Lung microvascular endothelial cell (primary cell): ENCODE data around the gene SPAG8. TPM values are rescaled to one million over a fixed set of nuclear protein-coding genes. Genes with fewer than 3 reads are reported as not detected.

ENCODE experiments used
- DNase-seq, 2 donors: peaks; one replicate each; pipeline versions ENCODE4 v3.0.0 to v3.0.0-alpha.2; 2010; ENCODE audit warnings: low read depth in 2 of 2
- total RNA-seq: library from RNA; depleted of rRNA; stranded (reverse); fragments of >200 nt; gene quantifications from 2 replicates; pipeline ENCODE4 v1.2.1, GENCODE V29; 2014

Gene SPAG8
- total RNA-seq: not detected in 2 replicates

GRCh38 chr9:35812025-35812602, at the start of gene SPAG8:
SPAG8 (minus strand) TSS chr9:35812262; CDS start chr9:35812147, 115 bp downstream.
- DNase-seq: peak; percentile 17 to 96

GRCh38 chr9:35861161-35861897, 49.3 kb upstream of the SPAG8 start:
- DNase-seq: no peak

GRCh38 chr9:35859990-35860339, 47.9 kb upstream of the SPAG8 start:
- no peak for DNase-seq

- DNase-seq: peak in 1 of 2 donors; percentile 31
Observed at GRCh38 chr9:35859310-35859989, 47.4 kb upstream of the SPAG8 start.

- DNase-seq: no peak
Observed at GRCh38 chr9:35858458-35858857, 46.4 kb upstream of the SPAG8 start.

GRCh38 chr9:35856882-35857281, 44.8 kb upstream of the SPAG8 start:
- DNase-seq: no peak

GRCh38 chr9:35856206-35856605, 44.1 kb upstream of the SPAG8 start:
- DNase-seq: no peak

- DNase-seq: no peak
Observed at GRCh38 chr9:35854091-35854762, 42.2 kb upstream of the SPAG8 start.

- DNase-seq: no peak
Observed at GRCh38 chr9:35852876-35853865, 41.1 kb upstream of the SPAG8 start.

- DNase-seq: no peak
Observed at GRCh38 chr9:35852267-35852815, 40.3 kb upstream of the SPAG8 start.

- peak in 1 of 2 donors; percentile 73 for DNase-seq
Observed at GRCh38 chr9:35847792-35848572, 35.9 kb upstream of the SPAG8 start.

GRCh38 chr9:35845824-35846771, 34.0 kb upstream of the SPAG8 start:
- DNase-seq: no peak

GRCh38 chr9:35844628-35845270, 32.7 kb upstream of the SPAG8 start:
- peak; percentile 15 to 93 for DNase-seq

GRCh38 chr9:35842795-35843194, 30.7 kb upstream of the SPAG8 start:
- no peak for DNase-seq

GRCh38 chr9:35842020-35842745, 30.1 kb upstream of the SPAG8 start:
- DNase-seq: no peak

GRCh38 chr9:35841645-35841900, 29.5 kb upstream of the SPAG8 start:
- no peak for DNase-seq

- no peak for DNase-seq
Observed at GRCh38 chr9:35840881-35841644, 29.0 kb upstream of the SPAG8 start.
